Kidney glomerular epithelial cell (primary cell): ENCODE measurements around the gene FHAD1.

ENCODE experiments used
- DNase-seq: peaks from one replicate; lab custom pipeline; 2025; lab: John Stamatoyannopoulos, UW

FHAD1 gene

DNA sequence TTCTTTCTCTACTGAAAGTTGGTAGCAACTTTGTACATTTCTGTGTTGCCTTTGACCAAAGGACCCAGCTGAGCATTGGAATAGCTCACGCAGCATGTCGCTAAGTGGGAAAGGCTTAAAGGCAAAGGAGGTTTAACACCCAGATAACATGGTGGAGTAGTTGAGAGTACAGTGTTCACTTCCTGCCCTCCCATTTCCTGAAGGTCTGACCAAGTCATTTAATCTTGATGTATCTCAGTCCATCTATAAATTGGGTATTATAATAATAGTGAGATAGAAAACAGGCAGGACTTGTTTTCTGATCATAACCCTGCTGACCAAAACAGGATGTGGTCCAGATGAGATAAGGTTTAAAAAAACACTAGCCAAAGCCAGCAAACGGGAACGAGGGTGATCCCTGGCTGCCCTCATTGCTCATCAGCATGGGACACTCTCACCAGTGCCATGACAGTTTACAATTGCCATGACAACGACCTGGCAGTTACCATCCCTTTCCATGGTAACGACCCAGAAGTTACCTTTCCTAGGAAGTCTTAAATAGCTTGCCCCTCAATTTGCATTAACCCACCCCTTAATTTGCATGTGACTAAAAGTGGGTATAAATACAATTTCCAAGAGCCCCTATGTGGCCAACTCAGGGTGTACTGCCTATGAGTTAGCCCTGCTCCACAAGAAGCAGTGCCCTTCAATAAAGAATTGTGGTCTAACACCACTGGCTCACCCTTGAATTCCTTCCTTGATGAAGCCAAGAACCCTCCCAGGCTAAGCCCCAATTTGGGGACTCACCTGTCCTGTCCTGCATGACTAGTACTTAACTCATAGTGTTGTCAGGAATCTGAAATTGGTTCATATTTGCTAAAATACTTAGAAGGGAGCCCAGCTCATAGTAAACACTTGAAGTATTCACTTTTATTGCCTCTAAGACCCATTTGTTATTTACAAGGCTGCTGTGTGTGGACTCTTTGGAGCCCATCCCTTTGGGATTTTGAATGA, 28.4 kb upstream of the FHAD1 start:
- no peak for DNase-seq

DNA sequence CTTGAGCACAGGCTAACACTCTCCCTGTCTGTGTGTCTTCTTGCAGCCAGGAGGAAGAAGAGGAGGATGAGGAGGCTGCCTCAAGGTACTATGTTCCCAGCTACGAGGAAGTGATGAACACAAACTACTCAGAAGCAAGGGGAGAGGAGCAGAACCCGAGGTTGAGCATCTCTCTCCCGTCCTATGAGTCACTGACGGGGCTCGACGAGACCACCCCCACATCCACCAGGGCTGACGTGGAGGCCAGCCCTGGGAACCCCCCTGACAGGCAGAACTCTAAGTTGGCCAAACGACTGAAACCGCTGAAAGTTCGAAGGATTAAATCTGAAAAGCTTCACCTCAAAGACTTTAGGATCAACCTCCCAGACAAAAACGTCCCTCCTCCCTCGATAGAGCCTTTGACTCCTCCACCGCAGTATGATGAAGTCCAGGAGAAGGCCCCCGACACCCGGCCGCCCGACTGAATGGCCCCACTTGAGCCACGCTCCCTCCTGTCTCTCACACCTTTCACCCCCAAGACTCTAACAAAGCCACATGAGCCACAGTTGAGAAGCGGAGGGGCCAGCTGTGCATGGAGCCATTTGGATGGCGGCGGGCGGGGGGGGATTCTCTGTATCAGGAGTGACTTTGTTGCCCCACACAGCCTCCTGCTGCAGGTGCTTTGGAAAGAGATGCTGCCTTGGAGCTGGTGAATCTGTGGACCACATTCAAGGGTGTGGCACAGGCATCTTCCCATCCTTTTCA, 27.6 kb upstream of the FHAD1 start:
- DNase-seq: no peak

DNA sequence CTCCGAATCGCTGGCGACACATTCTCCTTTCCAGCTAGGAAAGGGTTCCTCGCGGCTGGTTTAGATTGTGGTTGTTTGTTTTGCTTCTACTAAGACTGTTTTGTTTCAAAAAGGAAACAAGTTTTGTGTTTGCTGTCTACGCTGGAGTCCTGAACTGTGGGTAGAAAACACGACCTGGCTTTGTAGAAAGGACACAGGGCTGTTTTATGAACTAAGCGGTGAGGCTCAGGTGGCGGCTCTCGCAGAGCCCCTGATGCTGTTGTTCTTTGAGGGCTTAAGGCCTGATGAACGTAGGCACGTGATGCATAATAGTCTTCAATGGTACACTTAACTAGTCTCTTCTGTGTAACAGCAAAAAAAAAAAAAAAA, 27.0 kb upstream of the FHAD1 start:
- no peak for DNase-seq

DNA sequence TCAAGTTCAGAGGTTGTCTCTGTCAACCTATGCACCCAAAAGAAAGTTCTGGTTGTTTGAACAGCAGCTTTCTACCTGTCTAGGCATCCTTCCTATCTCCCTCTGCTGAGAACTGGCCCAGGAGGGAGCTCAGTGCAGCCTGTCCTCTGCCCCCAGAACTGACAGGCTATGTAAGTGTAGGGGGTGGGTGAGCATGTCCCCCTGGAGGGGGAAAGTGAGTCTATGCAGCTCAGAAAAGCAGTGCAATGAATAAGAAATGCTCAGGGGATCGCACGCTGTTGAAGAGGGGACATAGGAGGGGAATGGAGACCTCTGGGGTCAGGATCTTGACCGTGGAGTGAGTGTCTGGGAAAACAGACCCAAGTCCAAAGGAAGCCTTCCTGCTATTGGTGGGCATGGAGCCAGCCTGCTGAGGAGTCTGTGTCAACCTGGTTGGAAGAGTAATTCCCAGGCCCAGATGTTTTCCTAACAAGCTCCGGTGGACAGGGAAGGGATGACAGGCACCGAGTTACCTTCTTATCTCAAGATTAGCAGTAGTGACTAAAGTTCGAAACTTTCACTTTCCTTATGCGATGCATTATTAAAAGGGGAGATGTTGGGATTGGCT, 26.1 kb upstream of the FHAD1 start:
- no peak for DNase-seq

DNA sequence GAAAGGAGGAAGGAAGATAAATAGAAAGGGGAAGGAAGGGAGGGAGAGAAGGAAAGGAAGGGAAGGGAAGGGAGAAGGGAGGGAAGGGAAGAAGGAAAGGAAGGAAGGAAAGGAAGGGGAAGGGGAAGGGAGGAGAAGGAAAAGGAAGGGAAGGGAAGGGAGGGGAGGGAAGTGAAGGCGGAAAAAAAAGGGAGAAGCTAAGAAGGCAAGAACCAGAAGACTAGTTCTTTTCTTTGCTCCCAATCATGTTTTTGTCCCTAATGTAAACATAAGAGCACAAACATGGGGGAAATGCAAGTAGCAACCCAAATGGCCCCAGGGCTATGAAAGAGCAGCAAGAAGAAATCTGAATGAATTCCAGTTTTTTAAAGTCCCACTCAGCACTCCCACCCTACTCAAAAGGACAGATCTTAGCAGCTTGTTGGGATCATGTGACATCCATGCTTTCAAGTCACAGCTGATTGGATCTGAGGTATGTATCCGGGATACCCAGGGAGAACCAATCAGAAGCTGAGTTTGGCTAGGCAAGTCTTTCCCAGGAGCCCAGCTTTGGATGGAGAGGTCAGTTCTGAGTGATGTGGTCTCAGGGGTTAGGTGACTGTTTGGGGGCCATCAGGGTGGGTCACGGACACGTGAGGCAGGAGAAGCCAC, 24.2 kb upstream of the FHAD1 start:
- DNase-seq: no peak

DNA sequence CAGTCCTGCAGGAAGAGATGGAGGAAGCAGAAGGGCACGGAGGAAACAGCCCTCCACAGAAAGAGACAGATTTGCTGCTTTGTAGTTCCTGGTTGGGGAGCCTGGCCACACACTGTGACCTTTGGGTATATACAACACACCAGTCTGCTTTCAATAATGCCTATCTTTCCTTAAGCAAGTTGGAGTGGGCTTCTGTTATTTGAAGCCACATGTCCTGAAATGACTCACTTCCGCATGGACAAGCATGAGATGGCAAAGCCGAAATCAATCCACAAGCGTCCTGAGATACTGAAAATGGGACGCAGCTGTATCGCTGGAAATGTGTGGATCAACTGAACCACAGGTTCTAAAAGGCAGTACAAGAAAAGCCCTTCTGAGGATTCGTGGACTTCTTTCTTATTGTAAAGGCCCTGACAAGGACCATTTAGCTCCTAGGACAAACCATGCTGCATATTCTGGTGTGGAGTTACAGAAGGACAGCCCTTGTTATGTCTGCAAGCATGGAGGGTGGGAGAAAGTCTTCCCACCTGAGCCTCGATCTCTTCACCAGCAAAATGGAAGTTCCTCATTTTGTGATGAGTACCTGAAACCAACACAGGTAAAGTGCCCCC, 22.7 kb upstream of the FHAD1 start:
- DNase-seq: no peak

DNA sequence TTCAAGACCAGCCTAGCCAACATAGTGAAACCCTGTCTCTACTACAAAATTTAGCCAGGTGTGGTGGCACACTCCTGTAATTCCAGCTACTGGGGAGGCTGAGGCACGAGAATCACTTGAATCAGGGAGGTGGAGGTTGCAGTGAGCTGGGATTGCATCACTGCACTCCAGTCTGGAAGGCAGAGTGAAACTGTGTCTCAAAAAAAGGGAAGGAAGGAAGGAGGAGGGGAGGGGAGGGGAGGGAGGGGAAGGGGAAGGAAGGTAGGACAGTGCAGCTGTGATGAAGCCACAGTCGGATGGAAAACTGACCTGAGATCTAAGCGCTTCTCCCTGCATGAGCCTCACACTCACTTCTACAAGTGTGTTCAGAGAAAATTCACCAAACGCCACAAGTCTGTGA, 22.0 kb upstream of the FHAD1 start:
- DNase-seq: no peak

DNA sequence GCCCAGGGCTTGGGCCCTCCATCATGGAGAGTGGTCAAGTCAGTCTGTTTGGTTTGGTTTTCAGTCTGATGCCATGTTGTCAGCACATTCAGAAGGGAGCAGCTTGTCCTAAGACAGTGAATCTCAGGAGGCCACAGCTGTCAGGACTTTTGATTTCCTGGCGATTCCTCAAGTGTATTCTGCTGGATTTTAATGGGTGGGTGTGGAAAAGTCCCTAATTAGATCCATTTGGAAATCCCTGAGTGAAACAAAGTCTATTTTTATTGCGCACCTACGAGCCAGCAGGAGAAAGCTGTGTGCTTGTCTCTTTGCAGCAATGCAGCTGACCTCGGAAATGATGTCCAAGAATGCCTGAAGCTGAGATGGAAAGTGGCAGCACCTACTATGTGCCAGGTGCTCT, 21.6 kb upstream of the FHAD1 start:
- no peak for DNase-seq

DNA sequence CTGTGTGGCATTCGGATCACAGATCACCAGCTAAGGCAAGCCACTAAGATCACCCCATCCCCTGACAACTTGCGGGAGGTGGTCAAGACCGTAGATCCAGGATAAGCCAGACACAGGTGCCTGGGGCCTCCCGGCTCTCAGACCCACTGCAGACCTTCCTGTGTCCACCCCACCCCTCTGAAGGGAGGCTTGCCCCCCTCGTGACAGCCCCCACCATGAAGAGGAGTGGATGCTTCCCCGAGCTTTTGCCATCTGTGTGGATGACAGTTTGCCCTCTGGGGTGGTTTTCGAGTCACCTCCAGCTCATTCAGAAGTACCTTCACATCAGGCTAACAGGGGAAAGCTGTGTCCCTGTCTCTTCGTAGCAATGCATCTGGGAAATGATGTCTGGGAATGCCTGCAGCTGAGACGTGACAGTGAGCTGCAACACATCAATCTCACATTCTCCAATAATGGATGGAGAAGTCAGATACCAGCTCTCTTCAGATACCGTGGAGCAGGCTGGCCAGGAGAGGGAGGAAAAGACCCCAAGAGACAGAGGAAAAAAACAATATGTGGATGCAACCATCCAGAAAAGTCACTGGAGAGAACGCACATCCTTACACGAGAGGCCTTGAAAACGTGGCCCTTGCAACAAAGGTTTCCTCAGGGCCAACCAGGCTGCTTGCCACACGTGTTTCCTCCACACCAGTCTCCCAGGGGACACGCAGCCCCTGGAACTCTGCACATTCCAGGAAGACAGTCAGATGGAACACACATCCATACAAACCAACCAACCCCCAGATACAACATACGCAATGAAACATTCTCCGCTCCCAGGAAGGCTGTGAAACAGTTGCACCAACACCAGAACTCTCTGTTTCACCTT, 20.4 kb upstream of the FHAD1 start:
- DNase-seq: peak; percentile 12

DNA sequence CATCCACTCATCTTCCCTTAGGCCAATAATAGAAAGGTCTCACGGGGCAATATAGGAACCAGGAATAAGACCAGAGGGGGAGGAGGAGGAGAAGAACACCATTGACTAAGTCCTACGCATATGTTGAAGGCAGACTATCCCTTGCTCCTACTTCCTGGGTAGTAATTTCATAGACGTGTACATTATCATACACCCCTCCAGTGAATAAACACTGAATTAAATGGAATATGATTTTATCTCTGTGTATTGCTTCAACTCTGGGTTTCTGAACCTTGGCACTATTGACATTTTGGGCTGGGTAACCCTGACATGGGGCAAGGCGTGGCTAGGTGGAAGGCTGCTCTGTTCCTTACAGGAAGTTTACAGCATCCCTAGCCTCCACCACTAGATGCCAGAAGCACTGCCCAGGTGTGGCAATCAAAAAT, 17.3 kb upstream of the FHAD1 start:
- no peak for DNase-seq

DNA sequence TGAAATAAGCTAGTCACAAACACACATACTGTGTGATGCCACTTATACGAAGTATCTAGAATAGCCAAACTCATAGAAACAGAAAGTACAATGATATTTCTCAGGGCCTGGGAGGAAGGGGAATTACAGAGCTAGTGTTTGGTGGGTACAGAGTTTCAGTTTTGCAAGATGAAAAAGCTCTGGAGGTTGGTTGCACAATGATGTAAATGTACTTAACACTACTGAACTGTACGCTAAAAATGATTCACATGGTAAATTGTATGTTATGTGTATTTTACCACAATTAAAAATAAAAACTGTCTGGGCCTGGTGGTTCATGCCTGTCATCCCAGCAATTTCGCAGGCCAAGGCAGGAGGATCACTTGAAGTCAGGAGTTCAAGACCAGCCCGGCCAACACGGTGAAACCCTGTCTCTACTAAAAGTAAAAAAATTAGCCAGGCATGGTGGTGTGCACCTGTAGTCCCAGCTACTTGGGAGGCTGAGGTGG, 15.3 kb upstream of the FHAD1 start:
- DNase-seq: no peak

DNA sequence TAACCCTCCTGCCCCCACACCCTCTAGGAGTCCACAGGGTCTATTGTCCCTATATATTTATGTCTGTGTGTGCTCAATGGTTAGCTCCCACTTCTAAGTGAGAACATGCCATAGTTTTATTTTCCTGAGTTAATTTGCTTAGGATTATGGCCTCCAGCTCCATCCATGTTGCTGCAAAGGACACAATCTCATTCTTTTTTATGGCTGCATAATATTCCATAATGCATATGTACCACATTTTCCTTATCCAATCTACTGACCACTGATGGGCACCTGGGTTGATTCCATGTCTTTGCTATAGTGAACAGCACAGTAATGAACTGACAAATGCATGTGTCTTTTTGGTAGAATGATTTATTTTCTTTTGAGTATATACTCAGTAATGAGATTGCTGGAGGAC, 13.3 kb upstream of the FHAD1 start:
- DNase-seq: no peak

DNA sequence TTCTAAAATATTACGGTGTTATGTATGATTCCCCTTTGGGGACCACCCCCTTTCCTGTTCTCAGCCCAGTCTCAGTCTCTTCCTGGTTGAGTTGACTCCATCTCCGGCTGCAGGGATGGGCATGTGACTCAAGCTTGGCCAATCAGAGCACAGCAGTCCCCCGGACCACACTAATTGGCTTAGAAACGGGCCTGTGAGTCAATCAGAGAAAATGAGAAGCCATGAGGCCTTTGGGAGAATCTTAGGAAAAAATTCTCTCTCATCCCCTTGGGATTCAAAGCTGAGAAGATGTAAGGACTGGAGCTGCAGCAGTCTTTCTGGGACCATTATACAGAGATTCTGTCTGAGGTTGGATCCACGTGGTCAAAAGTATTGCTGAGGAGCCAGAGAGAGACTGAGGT, 10.7 kb upstream of the FHAD1 start:
- no peak for DNase-seq

DNA sequence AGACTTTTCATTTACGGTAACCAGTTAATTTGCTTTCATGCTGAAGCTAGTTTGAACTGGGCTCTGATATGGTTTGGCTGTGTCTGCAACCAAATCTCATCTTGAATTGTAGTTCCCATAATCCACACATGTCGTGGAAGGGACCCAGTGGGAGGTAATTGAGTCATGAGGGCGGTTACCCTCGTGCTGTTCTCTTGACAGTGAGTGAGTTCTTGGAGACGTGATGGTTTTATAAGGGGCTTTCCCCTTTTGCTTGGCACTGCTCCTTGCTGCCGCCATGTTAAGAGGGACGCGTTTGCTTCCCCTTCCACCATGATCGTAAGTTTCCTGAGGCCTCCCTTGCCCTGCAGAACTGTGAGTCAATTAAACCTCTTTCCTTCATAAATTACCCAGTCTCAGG, 10.3 kb upstream of the FHAD1 start:
- DNase-seq: no peak

DNA sequence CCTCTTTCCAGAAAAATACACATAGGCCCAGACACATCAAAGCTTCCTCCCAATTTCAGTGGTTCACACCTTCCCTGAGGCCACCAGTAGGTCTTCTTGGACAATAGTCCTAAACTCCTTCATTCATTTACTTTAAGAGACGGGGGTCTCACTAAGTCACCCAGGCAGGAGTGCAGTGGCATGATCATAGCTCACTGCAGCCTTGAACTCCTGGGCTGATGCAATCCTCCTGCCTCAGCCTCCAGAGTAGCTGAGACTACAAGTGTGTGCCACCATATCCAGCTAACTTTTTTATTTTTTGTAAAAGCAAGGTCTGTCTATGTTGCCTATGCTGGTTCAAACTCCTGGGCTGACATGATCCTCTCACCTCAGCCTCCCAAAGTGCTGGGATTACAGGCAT, 8.2 kb upstream of the FHAD1 start:
- no peak for DNase-seq

DNA sequence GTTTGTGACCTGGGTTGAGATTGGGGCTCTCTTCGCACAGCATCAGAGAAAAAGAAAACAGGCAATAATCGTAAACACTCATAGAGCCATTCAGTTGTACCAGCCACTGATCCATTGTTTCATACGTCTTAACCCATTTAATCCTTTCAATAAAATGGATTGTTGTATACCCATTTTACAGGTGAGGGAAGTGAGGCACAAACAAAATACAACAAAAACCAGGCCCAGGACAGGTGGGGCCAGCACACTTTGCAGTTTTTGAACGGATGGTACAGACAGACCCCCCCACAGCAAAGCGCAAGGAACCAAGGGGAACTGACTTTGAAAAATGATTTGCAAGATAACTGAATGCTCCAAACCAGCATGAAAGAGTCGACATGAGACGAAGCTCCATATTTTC, 4.3 kb upstream of the FHAD1 start:
- no peak for DNase-seq

DNA sequence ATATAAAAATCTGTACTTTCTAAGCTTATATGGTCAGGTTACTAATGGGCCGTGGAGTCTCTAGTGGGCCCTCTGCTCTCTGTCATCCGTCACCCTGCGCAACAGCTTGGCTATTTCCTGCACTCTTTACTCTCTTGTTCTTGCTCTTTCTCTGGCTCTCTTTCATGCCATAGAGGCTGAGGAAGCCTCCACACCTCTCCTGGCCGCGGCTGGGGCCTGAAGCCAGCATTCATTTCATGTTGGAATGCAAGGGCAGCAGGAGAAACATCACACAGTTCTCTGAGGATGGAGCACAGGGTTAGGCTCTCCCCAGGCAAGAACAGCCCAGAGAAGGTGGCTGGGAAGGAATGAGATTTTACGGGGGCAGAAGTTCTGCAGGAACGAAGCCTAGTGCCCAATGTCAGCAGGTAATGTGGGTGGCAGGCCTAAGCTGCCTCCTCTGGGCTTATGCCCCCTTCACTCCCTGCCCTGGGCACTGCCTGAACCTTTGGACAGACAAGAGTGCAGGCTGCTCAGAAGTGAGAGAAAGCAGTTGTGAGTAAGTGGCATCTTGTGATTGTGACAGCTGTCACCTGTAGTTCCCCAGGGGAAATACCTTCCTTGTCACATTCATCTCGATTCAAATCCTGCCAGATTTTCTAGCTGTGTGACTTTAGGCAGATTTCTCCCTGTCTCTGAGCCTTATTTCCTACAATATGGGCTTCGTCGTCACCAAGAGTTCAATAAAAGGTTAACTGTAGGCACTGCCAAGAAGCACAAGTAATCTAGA, 3.6 kb upstream of the FHAD1 start:
- DNase-seq: no peak

DNA sequence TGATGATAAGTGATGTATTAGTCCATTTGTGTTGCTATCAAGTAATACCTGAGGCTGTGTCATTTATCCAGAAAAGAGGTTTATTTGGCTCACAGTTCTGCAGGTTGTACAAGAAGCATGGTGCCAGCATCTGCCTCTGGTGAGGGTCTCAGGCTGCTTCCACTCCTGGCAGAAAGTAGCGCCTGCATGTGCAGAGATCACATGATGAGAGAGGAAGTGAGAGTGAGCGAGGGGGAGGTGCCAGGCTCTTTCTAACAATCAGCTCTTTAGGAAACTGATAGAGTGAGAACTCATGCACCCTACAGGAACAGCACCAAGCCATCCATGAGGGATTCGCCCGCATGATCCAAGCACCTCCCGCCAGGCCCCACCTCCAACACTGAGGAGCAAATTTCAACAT, 2.2 kb upstream of the FHAD1 start:
- DNase-seq: no peak

DNA sequence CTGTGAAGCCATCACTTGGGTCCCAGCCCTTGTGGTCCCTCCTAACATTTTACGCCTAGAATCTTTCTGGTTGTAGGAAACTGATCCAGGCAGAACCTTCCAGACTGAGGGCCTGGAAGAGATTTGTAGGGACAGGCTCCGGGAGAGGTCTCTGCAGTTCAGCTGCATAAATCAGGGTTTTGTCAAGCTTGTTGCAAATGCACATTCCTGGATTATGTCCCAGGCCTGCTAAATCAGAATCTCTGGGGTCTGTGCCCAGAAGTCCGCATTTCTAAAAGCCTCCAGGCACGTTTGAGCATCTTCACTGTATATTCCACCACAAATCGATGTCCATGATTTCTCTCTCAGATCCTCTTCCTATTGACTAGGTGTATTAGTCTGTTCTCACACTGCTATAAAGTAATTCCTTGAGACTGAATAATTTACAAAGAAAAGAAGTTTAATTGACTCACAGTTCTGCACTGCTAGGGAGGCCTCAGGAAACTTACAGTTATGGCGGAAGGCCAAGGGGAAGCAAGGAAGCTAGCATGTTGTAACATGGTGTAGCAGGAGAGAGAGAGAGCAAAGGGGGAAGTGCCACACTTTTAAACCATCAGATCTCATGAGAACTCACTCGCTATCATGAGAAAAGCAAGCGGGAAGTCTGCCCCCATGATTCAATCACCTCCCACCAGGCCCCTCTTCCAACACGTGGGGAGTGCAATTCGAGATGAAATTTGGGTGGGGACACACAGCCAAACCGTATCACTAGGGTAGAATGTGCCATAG, 1.2 kb upstream of the FHAD1 start:
- no peak for DNase-seq
